Spleen (tissue), 11 donors: ENCODE data around the gene CASP14. TPM values are rescaled to one million over a fixed set of nuclear protein-coding genes. Genes with fewer than 3 reads are reported as not detected.

Source experiments
- DNase-seq: peaks from one replicate; pipeline ENCODE4 v3.0.0-alpha.2; 2020
- H3K27ac ChIP-seq, 8 donors: fragments of 200-600 bp; sonication (generic) in 7 of 8; 1 replicate in 4 of 8; 2 replicates in 4 of 8; pipeline versions ENCODE4 v1.5.0 to v1.8.0; 2016 to 2021; ENCODE audit warnings: inconsistent platforms in 4 of 8, mild to moderate bottlenecking in 4 of 8, moderate library complexity in 1 of 8
- H3K27me3 ChIP-seq, 7 donors: fragments of 200-600 bp; sonication (generic) in 6 of 7; replicated peaks in 1 of 7; 1 replicate in 4 of 7; 2 replicates in 3 of 7; pipeline versions ENCODE4 v1.5.0 to v1.8.0; 2016 to 2021; ENCODE audit warnings: inconsistent platforms in 3 of 7, mild to moderate bottlenecking in 1 of 7
- H3K36me3 ChIP-seq, 6 donors: fragments of 200-600 bp; sonication (generic) in 5 of 6; 1 replicate in 4 of 6; 2 replicates in 2 of 6; pipeline versions ENCODE4 v1.5.0 to v1.8.0; 2016 to 2021; ENCODE audit warnings: inconsistent platforms in 2 of 6
- H3K4me1 ChIP-seq, 6 donors: fragments of 200-600 bp; sonication (generic) in 5 of 6; 1 replicate in 3 of 6; 2 replicates in 3 of 6; pipeline versions ENCODE4 v1.5.0 to v1.8.0; 2016 to 2021; ENCODE audit warnings: inconsistent platforms in 3 of 6
- H3K4me3 ChIP-seq, 8 donors: fragments of 200-600 bp; sonication (generic) in 7 of 8; 1 replicate in 4 of 8; 2 replicates in 4 of 8; pipeline versions ENCODE4 v1.5.0 to v1.8.0; 2016 to 2021; ENCODE audit warnings: inconsistent platforms in 4 of 8, mild to moderate bottlenecking in 4 of 8, moderate library complexity in 2 of 8
- H3K9me3 ChIP-seq, 8 donors: fragments of 200-600 bp; sonication (generic) in 7 of 8; 1 replicate in 4 of 8; 2 replicates in 4 of 8; pipeline versions ENCODE4 v1.5.0 to v1.8.0; 2016 to 2021; ENCODE audit warnings: inconsistent platforms in 4 of 8
- POLR2A ChIP-seq, 3 donors: fragments of 450-650 bp; IDR thresholded peaks; one replicate each; pipeline ENCODE4 v1.5.1; 2017; ENCODE audit warnings: antibody characterized with exemption in 3 of 3, mild to moderate bottlenecking in 1 of 3
- POLR2AphosphoS5 ChIP-seq, 3 donors: sonication (generic); formaldehyde crosslinking; IDR thresholded peaks; one replicate each; pipeline ENCODE4 v1.5.1; 2017; ENCODE audit warnings: antibody characterized with exemption in 3 of 3
- WGBS, 5 donors: extraction: QIAGEN DNeasy Blood & Tissue Kit in 3 of 5; methylation state at CpG; one replicate each; pipeline versions ENCODE4 v1.1.5 to v1.1.7; 2013 to 2018; 5-methylcytosine and 5-hydroxymethylcytosine counted together
- intact Hi-C: fragments of 100-400 bp; cut with DNase I; formaldehyde crosslinking; loops from one replicate; pipeline ENCODE4 v1.15.0; 2023; ENCODE audit warnings: low total_unique reads
- polyA plus RNA-seq, 3 donors: library from polyadenylated mRNA; stranded (reverse); fragments of 200-250 nt; gene quantifications; one replicate each; pipeline ENCODE4 v1.2.1, GENCODE V29; 2013
- total RNA-seq, 7 donors: library from RNA; depleted of rRNA in 3 of 7; stranded (reverse); fragments of >200 nt in 3 of 7; fragmentation: NEBNext Ultra II Directional in 4 of 7; extraction: Animal tissue kit (Norgen Biotek cat#: 25700) in 4 of 7; gene quantifications; one replicate each; pipeline versions ENCODE4 v1.1.0 to v1.2.1, GENCODE V29; 2016 to 2021
- TF ChIP-seq, protein P1 (sequence below), 11 experiments: fragments of 200-600 bp in 7 of 11; fragments of 450-650 bp in 4 of 11; sonication (generic) in 4 of 11; IDR thresholded peaks in 8 of 11; conservative IDR thresholded peaks in 3 of 11; 1 replicate in 7 of 11; 2 replicates in 4 of 11; pipeline versions ENCODE4 v1.4.0 to v1.8.0; 2016 to 2021; ENCODE audit warnings: antibody characterized with exemption in 11 of 11, inconsistent platforms in 4 of 11, mild to moderate bottlenecking in 1 of 11
- donor health status: healthy with polysubstance abuse.
- donor health status: DM: no; HTN: no; CAD: no; lungs with moderate emphysema.
- donor health status: DM: no; HTN: no; CAD: no.
- donor health status: Bipolar disorder and iron deficiency.
- donor health status: healthy.
- donor health status: DM: no; HTN: no; CAD: no.
- donor health status: DM: yes; HTN: yes; CAD: no.

The CASP14 gene
- total and polyA plus RNA-seq, 10 donors = not detected

DNA sequence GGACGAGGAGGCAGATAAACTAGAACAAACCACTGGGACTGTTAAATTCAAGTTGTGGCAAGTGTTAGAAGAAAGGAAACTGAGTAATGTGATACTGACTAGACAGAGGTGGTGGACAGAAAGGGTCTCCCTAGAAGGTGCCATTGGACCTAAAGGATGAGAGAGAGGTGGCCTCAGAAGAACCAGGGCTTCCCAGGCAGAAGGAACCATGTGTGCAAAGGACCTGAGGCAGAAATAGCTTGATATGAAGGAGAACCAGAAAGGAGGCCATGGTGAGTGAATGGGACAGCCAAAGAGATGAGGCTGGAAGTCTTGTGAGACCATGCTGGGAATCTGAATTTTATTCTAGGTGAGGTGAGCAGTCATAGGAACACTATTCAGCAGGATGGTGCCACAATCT lies 55.1 kb downstream of the CASP14 start:
- Histone ChIP-seq H3K36me3 (peaks cover 0 to 6% (median 0%) of the 10 kb centered on the region in 6 donors), H3K4me3 (no peak overlapping the region), H3K27me3 (peaks cover 0 to 78% (median 24%) of the 10 kb centered on the region in 7 donors), H3K4me1 (peaks cover 0 to 36% (median 12%) of the 10 kb centered on the region in 6 donors), H3K9me3 (peaks cover 0 to 37% (median 28%) of the 10 kb centered on the region in 8 donors), H3K27ac (no peak overlapping the region)
- WGBS, 5 donors = 74 to 88% (median 81%) methylated on average over 1 of the region's 1 CpG
- TF ChIP-seq POLR2A (IDR thresholded peaks at IDR 0.05) = no peak
- TF ChIP-seq POLR2AphosphoS5 (IDR thresholded peaks at IDR 0.05) = no peak
- TF ChIP-seq, protein P1, sequence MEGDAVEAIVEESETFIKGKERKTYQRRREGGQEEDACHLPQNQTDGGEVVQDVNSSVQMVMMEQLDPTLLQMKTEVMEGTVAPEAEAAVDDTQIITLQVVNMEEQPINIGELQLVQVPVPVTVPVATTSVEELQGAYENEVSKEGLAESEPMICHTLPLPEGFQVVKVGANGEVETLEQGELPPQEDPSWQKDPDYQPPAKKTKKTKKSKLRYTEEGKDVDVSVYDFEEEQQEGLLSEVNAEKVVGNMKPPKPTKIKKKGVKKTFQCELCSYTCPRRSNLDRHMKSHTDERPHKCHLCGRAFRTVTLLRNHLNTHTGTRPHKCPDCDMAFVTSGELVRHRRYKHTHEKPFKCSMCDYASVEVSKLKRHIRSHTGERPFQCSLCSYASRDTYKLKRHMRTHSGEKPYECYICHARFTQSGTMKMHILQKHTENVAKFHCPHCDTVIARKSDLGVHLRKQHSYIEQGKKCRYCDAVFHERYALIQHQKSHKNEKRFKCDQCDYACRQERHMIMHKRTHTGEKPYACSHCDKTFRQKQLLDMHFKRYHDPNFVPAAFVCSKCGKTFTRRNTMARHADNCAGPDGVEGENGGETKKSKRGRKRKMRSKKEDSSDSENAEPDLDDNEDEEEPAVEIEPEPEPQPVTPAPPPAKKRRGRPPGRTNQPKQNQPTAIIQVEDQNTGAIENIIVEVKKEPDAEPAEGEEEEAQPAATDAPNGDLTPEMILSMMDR (IDR thresholded peaks at IDR 0.05 in 8 of 11, conservative IDR thresholded peaks at IDR 0.05 in 3 of 11) = no peak
- intact Hi-C loops = no loop called here
- no peak for DNase-seq

DNA sequence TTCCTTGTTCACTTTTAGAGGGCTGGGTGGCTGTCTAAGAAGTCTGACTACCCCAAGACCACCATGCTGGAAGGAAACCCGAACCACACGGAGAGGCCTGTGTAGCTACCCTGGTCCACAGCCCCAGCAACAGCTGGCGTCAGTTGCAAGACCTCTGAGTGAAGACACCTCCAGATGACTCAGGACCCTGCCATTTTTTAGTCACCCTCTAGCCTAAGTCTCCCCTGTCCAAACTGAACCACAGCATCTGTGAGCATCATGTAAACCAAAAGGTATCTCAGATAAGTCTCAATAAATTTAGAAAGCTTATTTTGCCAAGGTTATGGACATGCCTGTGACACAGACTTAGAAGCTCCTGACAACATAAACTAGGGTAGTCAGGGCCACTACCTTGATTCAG lies 55.8 kb downstream of the CASP14 start:
- DNase-seq = no peak
- WGBS, 5 donors = 92 to 100% (median 94%) methylated on average over 3 of the region's 3 CpGs
- TF ChIP-seq POLR2A (IDR thresholded peaks at IDR 0.05) = no peak
- no peak for TF ChIP-seq POLR2AphosphoS5 (IDR thresholded peaks at IDR 0.05)
- TF ChIP-seq, protein P1 (IDR thresholded peaks at IDR 0.05 in 8 of 11, conservative IDR thresholded peaks at IDR 0.05 in 3 of 11) = no peak

DNA sequence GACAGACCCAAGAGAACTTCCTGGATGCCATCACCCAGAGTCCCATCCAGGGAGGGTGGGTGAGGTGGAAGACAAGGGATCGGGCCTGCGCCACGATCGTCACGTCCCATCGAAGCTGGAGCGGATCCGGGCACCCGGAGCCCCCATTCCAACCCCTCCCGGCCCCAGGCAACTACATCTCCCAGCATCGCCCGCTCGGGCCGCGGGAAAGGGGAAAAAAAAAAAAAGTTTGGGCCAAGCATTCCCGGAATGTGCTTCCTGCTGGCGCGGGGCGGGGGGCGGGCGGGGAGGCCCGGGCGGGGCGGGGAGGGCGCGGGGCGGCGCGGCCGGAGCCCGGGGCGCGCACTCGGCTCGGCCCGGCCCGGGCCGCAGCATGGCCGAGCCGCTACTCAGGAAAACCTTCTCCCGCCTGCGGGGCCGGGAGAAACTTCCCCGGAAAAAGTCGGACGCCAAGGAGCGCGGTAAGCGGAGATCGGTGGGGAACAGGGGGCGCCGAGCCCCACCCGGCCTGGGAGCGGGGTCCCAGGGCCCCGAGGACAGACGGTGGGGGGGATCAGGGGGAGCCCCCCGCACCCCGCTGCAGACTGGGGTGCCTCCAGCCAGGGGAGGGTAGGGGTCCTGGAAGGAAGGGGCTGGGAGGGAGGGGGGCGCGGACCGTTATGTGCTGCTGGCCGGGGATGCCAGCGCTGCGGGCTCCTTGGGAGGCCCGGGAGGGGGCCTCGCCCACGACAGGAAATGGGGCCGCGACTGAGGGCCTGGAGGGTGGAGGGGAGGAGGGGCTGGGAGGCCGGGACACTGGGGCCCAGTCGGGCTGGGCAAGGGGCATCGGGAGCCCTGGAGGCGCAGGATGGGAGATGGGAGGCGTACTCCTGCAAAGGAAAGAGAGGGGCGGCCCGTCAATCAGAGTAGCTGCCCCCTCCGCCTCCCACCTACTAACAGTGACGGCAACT lies 58.1 kb downstream of the CASP14 start, which contains the start of gene SYDE1:
TSS of gene SYDE1 (plus strand) at position 341 of the 950 bp plus-strand sequence. CDS start at position 374, 33 bp downstream.
- 1 to 5% (median 2%) methylated on average over 39 to 78 of the region's 78 CpGs for WGBS, 5 donors
- DNase-seq = no peak
- peak within 1 kb of the TSS; percentile 25 to 70 (median 42) for H3K4me3 ChIP-seq
- H3K27ac ChIP-seq = peak within 1 kb of the TSS; percentile 35 to 86 (median 80)
- TF ChIP-seq POLR2AphosphoS5 (IDR thresholded peaks at IDR 0.05) = peak in 2 of 3 donors; percentile 29 to 50
- TF ChIP-seq, protein P1 (IDR thresholded peaks at IDR 0.05 in 8 of 11, conservative IDR thresholded peaks at IDR 0.05 in 3 of 11) = no peak
- H3K27me3 ChIP-seq = peaks cover 0 to 73% (median 24%) of the 10 kb centered on the region in 7 donors
- H3K9me3 ChIP-seq = peaks cover 0 to 30% (median 24%) of the 10 kb centered on the region in 8 donors
- intact Hi-C loops = no loop called here
- peaks cover 0 to 36% (median 0%) of the 10 kb centered on the region in 6 donors for H3K36me3 ChIP-seq
- H3K4me1 ChIP-seq = peaks cover 0 to 26% (median 9%) of the 10 kb centered on the region in 6 donors

More for the DNA sequence above, 55.8 kb downstream of the CASP14 start:
- Histone ChIP-seq H3K36me3 (peaks cover 0 to 13% (median 0%) of the 10 kb centered on the region in 6 donors), H3K4me3 (no peak overlapping the region), H3K9me3 (peaks cover 0 to 37% (median 28%) of the 10 kb centered on the region in 8 donors), H3K4me1 (peaks cover 0 to 36% (median 12%) of the 10 kb centered on the region in 6 donors), H3K27me3 (peaks cover 0 to 78% (median 24%) of the 10 kb centered on the region in 7 donors), H3K27ac (no peak overlapping the region)
- intact Hi-C loops = no loop called here

Other genes starting within 250 kb of the CASP14 start
- not detected for gene OR7A5, start 214.3 kb upstream of the CASP14 start, total RNA-seq
- not detected for gene OR7A5, start 214.3 kb upstream of the CASP14 start, polyA plus RNA-seq
- gene OR7C1, start 214.3 kb upstream of the CASP14 start, total RNA-seq = not detected
- under 1 TPM in 2 of 3 donors, not detected in 1; under 0.01 to 0.02 TPM for gene OR7C1, start 214.3 kb upstream of the CASP14 start, polyA plus RNA-seq
- not detected for gene OR7A10, start 200.6 kb upstream of the CASP14 start, total RNA-seq
- gene OR7A10, start 200.6 kb upstream of the CASP14 start, polyA plus RNA-seq = not detected
- gene OR7A17, start 163.3 kb upstream of the CASP14 start, total RNA-seq = not detected
- gene OR7A17, start 163.3 kb upstream of the CASP14 start, polyA plus RNA-seq = not detected
- not detected for gene OR7C2, start 108.0 kb upstream of the CASP14 start, total RNA-seq
- not detected for gene OR7C2, start 108.0 kb upstream of the CASP14 start, polyA plus RNA-seq
- not detected for gene SLC1A6, start 69.6 kb upstream of the CASP14 start, total RNA-seq
- not detected for gene SLC1A6, start 69.6 kb upstream of the CASP14 start, polyA plus RNA-seq
- not detected for gene OR1I1, start 32.7 kb downstream of the CASP14 start, total RNA-seq
- gene OR1I1, start 32.7 kb downstream of the CASP14 start, polyA plus RNA-seq = under 1 TPM in 1 of 3 donors, not detected in 2; 0.06 TPM
- gene SYDE1, start 57.9 kb downstream of the CASP14 start, total RNA-seq = 10 to 100 TPM in 6 of 7 donors, 1 to 10 TPM in 1; 8.3 to 27.6 (median 17.0) TPM
- gene SYDE1, start 57.9 kb downstream of the CASP14 start, polyA plus RNA-seq = 1 to 10 TPM; 2.0 to 5.2 (median 2.9) TPM
- gene NOTCH3, start 151.5 kb downstream of the CASP14 start, total RNA-seq = 10 to 100 TPM; 52.1 to 94.9 (median 62.6) TPM
- 1 to 10 TPM; 1.4 to 5.9 (median 2.5) TPM for gene NOTCH3, start 151.5 kb downstream of the CASP14 start, polyA plus RNA-seq
- 1 to 10 TPM; 1.6 to 6.6 (median 3.8) TPM for gene EPHX3, start 183.0 kb downstream of the CASP14 start, total RNA-seq
- under 1 TPM; 0.13 to 0.67 (median 0.59) TPM for gene EPHX3, start 183.0 kb downstream of the CASP14 start, polyA plus RNA-seq